H1 (cell line): ENCODE results near the gene SCN8A. TPM values are rescaled to one million over a fixed set of nuclear protein-coding genes. Genes with fewer than 3 reads are reported as not detected.

Experiments
- ZNF274 ChIP-seq: IDR thresholded peaks from 2 replicates; pipeline ENCODE4 v1.7.0; 2012; ENCODE audit warnings: low read length, borderline replicate concordance; ENCODE audit errors: extremely low read depth
- polyA plus RNA-seq, 7 experiments: library from polyadenylated mRNA; depleted of rRNA in 3 of 7; stranded (reverse) in 5 of 7; unstranded in 2 of 7; fragments of >200 nt in 5 of 7; fragments of 200-250 nt in 2 of 7; gene quantifications; 1 replicate in 5 of 7; 2 replicates in 1 of 7; 4 replicates in 1 of 7; pipeline versions ENCODE4 v1.2.1 to v1.2.3, GENCODE V29; 2011 to 2013; ENCODE audit warnings: missing spikeins in 2 of 7, mixed read lengths in 2 of 7
- total RNA-seq: library from RNA; stranded (reverse); fragmentation: NEBNext Ultra II Directional; extraction: Animal tissue kit (Norgen Biotek cat#: 25700); gene quantifications from 2 replicates; pipeline ENCODE4 v1.2.1, GENCODE V29; 2021

The SCN8A gene
- total and polyA plus RNA-seq, 2 of the 8 experiments (the other 6 are each of a cell fraction or from before 2014, with no cell fraction given): 6.3 to 10.7 TPM

DNA sequence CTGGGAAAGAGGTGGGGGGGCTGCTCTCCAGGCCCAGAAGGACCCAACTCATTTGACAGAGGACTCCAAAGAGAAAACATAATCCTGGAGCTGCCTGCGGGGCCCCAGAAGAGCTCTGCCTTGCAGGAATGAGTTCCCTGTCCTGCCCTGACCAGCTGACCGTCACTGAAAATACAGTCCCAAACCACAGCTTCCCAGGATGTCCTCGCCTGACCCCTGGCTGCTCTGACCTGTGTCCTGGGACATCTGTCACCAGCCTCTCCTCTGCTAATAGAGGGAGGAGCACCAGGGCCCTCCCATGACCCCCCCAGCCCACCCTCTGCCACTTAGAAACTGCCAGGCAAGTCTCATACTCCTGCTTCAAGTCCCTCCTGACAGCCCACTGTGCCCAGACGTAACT is 247.7 kb downstream of the SCN8A start (continued):
- no peak for TF ChIP-seq ZNF274
